ENCODE results near the gene JAK1.

Gene JAK1

DNA sequence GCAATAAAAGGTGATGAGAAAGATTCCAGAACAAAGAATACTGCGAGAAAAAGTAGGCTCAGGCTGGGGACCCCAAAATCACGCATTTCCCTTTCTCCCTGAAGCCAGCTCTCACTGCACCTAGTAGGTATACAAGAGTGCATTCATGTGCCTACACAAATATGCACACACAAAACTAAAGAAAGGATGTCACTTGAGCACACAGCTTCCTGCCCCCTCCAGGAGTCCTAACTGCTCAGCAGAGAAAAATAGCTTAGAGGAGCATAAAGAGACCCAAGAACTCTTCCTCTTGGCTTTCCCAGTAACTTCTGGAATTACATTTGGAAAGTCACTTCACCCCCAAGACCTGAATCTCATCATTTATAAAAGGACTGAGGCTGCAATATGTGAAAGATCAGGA is 38.0 kb downstream of the JAK1 start:
- Histone ChIP-seq H3K4me2 (ENCODE audit: low read depth, low read length, poor library complexity, severe bottlenecking) (peak overlapping the region; percentile 48), H2AFZ (ENCODE audit: low read length) (no peak overlapping the region), H3K79me2 (ENCODE audit: insufficient read depth, low read length) (peaks cover 93% of the 10 kb centered on the region), H3K9me2 (replicated peaks; ENCODE audit: low read depth, low read length) (no peaks in the 10 kb centered on the region), H3K36me3 (ENCODE audit: insufficient read depth, low read length) (no peaks in the 10 kb centered on the region), H3K9ac (ENCODE audit: low read depth, low read length, poor library complexity, severe bottlenecking) (peak overlapping the region; percentile 5), H3F3A (ENCODE audit: low read depth) (no peaks in the 10 kb centered on the region), H3K9me3 (ENCODE audit: insufficient read depth, low read depth, low read length) (no peaks in the 10 kb centered on the region), H3K4me3 (ENCODE audit: low read length, poor library complexity, severe bottlenecking) (no peak overlapping the region), H4K20me1 (ENCODE audit: insufficient read depth, low read length, poor library complexity, severe bottlenecking) (peaks cover 74% of the 10 kb centered on the region), H3K4me1 (ENCODE audit: insufficient read depth, low read length, poor library complexity, severe bottlenecking) (peaks cover 40% of the 10 kb centered on the region), H3K27me3 (ENCODE audit: insufficient read depth, low read length, poor library complexity, severe bottlenecking) (no peaks in the 10 kb centered on the region)
- TF ChIP-seq EZH2phosphoT487 (IDR thresholded peaks at IDR 0.05; ENCODE audit: borderline replicate concordance) = no peak
- TF ChIP-seq, protein P1, sequence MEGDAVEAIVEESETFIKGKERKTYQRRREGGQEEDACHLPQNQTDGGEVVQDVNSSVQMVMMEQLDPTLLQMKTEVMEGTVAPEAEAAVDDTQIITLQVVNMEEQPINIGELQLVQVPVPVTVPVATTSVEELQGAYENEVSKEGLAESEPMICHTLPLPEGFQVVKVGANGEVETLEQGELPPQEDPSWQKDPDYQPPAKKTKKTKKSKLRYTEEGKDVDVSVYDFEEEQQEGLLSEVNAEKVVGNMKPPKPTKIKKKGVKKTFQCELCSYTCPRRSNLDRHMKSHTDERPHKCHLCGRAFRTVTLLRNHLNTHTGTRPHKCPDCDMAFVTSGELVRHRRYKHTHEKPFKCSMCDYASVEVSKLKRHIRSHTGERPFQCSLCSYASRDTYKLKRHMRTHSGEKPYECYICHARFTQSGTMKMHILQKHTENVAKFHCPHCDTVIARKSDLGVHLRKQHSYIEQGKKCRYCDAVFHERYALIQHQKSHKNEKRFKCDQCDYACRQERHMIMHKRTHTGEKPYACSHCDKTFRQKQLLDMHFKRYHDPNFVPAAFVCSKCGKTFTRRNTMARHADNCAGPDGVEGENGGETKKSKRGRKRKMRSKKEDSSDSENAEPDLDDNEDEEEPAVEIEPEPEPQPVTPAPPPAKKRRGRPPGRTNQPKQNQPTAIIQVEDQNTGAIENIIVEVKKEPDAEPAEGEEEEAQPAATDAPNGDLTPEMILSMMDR (conservative IDR thresholded peaks at IDR 0.05; ENCODE audit: low read length) = no peak

DNA sequence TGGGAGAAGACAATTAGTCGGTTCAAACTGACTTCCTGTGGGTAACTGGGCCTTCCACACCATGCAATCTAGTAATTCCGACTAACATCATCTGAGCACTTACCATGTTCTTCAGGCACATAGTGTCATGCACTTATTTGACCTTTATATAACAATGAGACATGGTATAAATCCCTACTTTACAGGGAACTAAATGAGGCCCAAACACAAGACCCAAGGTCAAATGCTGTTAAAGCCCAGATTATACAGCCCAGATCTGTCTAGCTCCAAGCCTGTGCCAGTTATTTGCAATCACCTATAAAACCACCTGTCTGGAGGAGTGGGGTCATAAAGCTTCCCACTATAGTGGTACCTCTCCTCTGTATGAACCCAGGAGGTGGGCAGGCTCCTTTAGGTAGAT is 40.8 kb downstream of the JAK1 start:
- no peaks in the 10 kb centered on the region for H3K9me2 ChIP-seq (replicated peaks; ENCODE audit: low read depth, low read length)
- H3K4me2 ChIP-seq (ENCODE audit: low read depth, low read length, poor library complexity, severe bottlenecking) = peak overlapping the region; percentile 17
- no peaks in the 10 kb centered on the region for H3K36me3 ChIP-seq (ENCODE audit: insufficient read depth, low read length)
- H4K20me1 ChIP-seq (ENCODE audit: insufficient read depth, low read length, poor library complexity, severe bottlenecking) = peaks cover 73% of the 10 kb centered on the region
- no peaks in the 10 kb centered on the region for H3F3A ChIP-seq (ENCODE audit: low read depth)
- no peak overlapping the region for H3K4me3 ChIP-seq (ENCODE audit: low read length, poor library complexity, severe bottlenecking)
- no peaks in the 10 kb centered on the region for H3K27me3 ChIP-seq (ENCODE audit: insufficient read depth, low read length, poor library complexity, severe bottlenecking)
- H3K9ac ChIP-seq (ENCODE audit: low read depth, low read length, poor library complexity, severe bottlenecking) = no peak overlapping the region
- H3K79me2 ChIP-seq (ENCODE audit: insufficient read depth, low read length) = peaks cover 97% of the 10 kb centered on the region
- H3K4me1 ChIP-seq (ENCODE audit: insufficient read depth, low read length, poor library complexity, severe bottlenecking) = peaks cover 65% of the 10 kb centered on the region
- H3K9me3 ChIP-seq (ENCODE audit: insufficient read depth, low read depth, low read length) = no peaks in the 10 kb centered on the region
- TF ChIP-seq, protein P1 (conservative IDR thresholded peaks at IDR 0.05; ENCODE audit: low read length) = no peak
- TF ChIP-seq EZH2phosphoT487 (IDR thresholded peaks at IDR 0.05; ENCODE audit: borderline replicate concordance) = no peak
- no peak overlapping the region for H2AFZ ChIP-seq (ENCODE audit: low read length)

DNA sequence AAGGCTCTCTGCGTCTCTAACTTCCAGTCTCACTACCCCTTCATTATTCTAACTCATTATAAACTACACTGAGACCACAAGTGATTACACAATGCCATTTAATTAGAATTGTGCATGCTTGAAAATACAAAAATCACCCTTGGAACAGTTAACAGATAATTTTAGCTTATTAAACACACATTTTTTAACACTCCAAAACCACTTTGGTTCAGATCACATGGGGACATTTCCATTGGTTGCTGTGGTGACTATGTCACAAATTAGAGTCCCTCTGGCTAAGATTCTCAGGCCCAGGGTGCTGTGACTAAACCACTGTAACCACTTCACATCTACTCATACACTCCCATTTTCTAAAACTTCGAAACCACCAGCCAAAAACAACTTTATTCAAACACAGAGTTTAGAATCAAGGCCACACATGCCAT is 43.0 kb downstream of the JAK1 start:
- H3K36me3 ChIP-seq (ENCODE audit: insufficient read depth, low read length) = no peaks in the 10 kb centered on the region
- no peak for TF ChIP-seq EZH2phosphoT487 (IDR thresholded peaks at IDR 0.05; ENCODE audit: borderline replicate concordance)
- TF ChIP-seq, protein P1 (conservative IDR thresholded peaks at IDR 0.05; ENCODE audit: low read length) = no peak
- H3K4me2 ChIP-seq (ENCODE audit: low read depth, low read length, poor library complexity, severe bottlenecking) = no peak overlapping the region
- peaks cover 62% of the 10 kb centered on the region for H4K20me1 ChIP-seq (ENCODE audit: insufficient read depth, low read length, poor library complexity, severe bottlenecking)
- no peak overlapping the region for H3K9ac ChIP-seq (ENCODE audit: low read depth, low read length, poor library complexity, severe bottlenecking)
- peaks cover 93% of the 10 kb centered on the region for H3K79me2 ChIP-seq (ENCODE audit: insufficient read depth, low read length)
- no peaks in the 10 kb centered on the region for H3K9me3 ChIP-seq (ENCODE audit: insufficient read depth, low read depth, low read length)
- no peak overlapping the region for H2AFZ ChIP-seq (ENCODE audit: low read length)
- H3K4me1 ChIP-seq (ENCODE audit: insufficient read depth, low read length, poor library complexity, severe bottlenecking) = peaks cover 54% of the 10 kb centered on the region
- no peaks in the 10 kb centered on the region for H3K9me2 ChIP-seq (replicated peaks; ENCODE audit: low read depth, low read length)
- no peaks in the 10 kb centered on the region for H3K27me3 ChIP-seq (ENCODE audit: insufficient read depth, low read length, poor library complexity, severe bottlenecking)
- H3F3A ChIP-seq (ENCODE audit: low read depth) = no peaks in the 10 kb centered on the region
- no peak overlapping the region for H3K4me3 ChIP-seq (ENCODE audit: low read length, poor library complexity, severe bottlenecking)

All from Loucy (cell line).